MCF 10A (cell line): ENCODE results near the gene ZNF768. TPM values are rescaled to one million over a fixed set of nuclear protein-coding genes. Genes with fewer than 3 reads are reported as not detected.

Source experiments
- BruUV-seq: library from RNA; stranded (reverse); fragments of 400-500 nt; replicated peaks from 2 replicates; lab custom pipeline; 2021; lab: Mats Ljungman, UMichigan
- CTCF ChIA-PET: fragments of 300-600 bp; sonication (Branson Sonifier 250); formaldehyde crosslinking; extraction: SDS; loops from one replicate; lab custom pipeline; 2021; ENCODE audit warnings: antibody characterized with exemption, inconsistent platforms; lab: Yijun Ruan, JAX
- POLR2A ChIA-PET: fragments of 300-600, 350-650 bp; sonication (Branson Sonifier 250); formaldehyde crosslinking; extraction: SDS; loops from one replicate; lab custom pipeline; 2020; ENCODE audit warnings: antibody characterized with exemption, inconsistent platforms; lab: Yijun Ruan, JAX
- DNase-seq: peaks from one replicate; pipeline ENCODE4 v3.0.0-alpha.2; 2018; ENCODE audit not compliant: unreplicated experiment
- H3K27ac Mint-ChIP-seq: one replicate; pipeline ENCODE4 v1.8.0; 2022; ENCODE audit warnings: mild to moderate bottlenecking, low read depth, mixed read lengths; ENCODE audit not compliant: unreplicated experiment
- H3K27me3 Mint-ChIP-seq: one replicate; pipeline ENCODE4 v1.8.0; 2022; ENCODE audit warnings: mixed read lengths; ENCODE audit not compliant: insufficient read depth, unreplicated experiment
- H3K36me3 Mint-ChIP-seq: one replicate; pipeline ENCODE4 v1.8.0; 2022; ENCODE audit warnings: mild to moderate bottlenecking, moderate library complexity, mixed read lengths; ENCODE audit not compliant: insufficient read depth, unreplicated experiment
- H3K4me1 Mint-ChIP-seq: one replicate; pipeline ENCODE4 v1.8.0; 2022; ENCODE audit warnings: mixed read lengths; ENCODE audit not compliant: insufficient read depth, unreplicated experiment
- H3K4me3 Mint-ChIP-seq: one replicate; pipeline ENCODE4 v1.8.0; 2022; ENCODE audit warnings: mild to moderate bottlenecking, moderate library complexity, mixed read lengths; ENCODE audit not compliant: unreplicated experiment
- H3K9me3 Mint-ChIP-seq: one replicate; pipeline ENCODE4 v1.8.0; 2022; ENCODE audit warnings: mixed read lengths; ENCODE audit not compliant: unreplicated experiment
- CTCF ChIP-seq: fragments of 200-600 bp; IDR thresholded peaks from one replicate; pipeline ENCODE4 v1.8.0; 2022; ENCODE audit warnings: antibody characterized with exemption, mild to moderate bottlenecking; ENCODE audit not compliant: unreplicated experiment
- intact Hi-C: fragments of 100-400 bp; cut with micrococcal nuclease; formaldehyde crosslinking; loops from 2 replicates; pipeline ENCODE4 v1.14.1; 2022
- total RNA-seq: library from RNA; stranded (reverse); gene quantifications from 2 replicates; pipeline ENCODE4 v1.2.3, GENCODE V29; 2022

Gene ZNF768
- total RNA-seq, 1 experiment from 2014 or later: 39.3 TPM

DNA sequence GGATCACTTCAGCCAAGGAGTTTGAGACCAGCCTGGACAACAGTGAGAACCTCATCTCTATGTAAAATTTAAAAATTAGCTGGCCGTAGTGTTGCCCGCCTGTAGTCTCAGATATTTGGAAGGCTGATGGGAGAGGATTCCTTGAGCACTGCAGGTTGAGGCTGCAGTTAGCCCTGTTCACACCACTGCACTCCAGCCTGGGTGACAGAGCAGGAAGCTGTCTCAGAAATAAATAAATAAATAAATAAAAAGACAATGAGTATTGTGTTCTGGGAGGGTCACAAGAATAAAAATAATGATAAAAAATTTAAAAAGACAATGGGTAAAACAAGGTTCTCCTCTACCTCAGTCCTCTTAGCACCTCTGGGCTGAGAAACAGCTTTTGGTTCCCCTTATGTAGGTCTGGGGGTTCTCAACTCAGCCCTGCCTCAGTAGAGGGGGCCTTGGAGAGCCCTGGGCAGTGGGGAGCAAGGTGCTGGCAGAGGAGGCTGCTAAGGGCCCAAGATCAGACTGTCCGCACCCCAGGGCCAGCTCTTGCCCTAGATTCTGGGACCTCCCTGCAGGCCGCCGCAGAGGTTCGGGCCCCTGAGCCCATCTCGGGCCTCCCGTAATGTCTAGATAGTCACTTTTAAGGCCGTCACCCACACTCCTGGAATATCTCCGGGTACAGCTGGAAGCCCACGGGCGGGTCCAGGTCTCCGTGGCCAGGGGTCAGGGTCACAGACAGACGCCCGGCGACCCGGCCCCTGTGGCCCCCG, 28.4 kb upstream of the ZNF768 start:
- CTCF ChIA-PET: interaction anchor here (0.6 to 1.7 kb wide), 4 partner anchors 14 to 135 kb away, joined by 3 to 6 read pairs (median 4); partner anchors contain the start of gene DCTPP1

GRCh38 chr16:30553393-30553899, 27.1 kb upstream of the ZNF768 start:
- Mint-ChIP-seq H3K4me1 (peaks cover 5% of the 10 kb centered on the region), H3K36me3 (peaks cover 32% of the 10 kb centered on the region), H3K9me3 (no peaks in the 10 kb centered on the region), H3K4me3 (no peak overlapping the region), H3K27me3 (no peaks in the 10 kb centered on the region), H3K27ac (no peak overlapping the region)
- POLR2A ChIA-PET: no interaction called here
- no peak for TF ChIP-seq CTCF
- intact Hi-C loops: no loop called here
- DNase-seq: no peak
- no TSS peak for BruUV-seq
- CTCF ChIA-PET: interaction anchor here (1.0 to 1.7 kb wide), 3 partner anchors 17 to 124 kb away, joined by 3 to 6 read pairs (median 5); partner anchors contain the start of gene DCTPP1

More for the DNA sequence above, 28.4 kb upstream of the ZNF768 start:
- no peaks in the 10 kb centered on the region for H3K9me3 Mint-ChIP-seq
- H3K27ac Mint-ChIP-seq: no peak overlapping the region
- no TSS peak for BruUV-seq
- intact Hi-C loops: no loop called here
- TF ChIP-seq CTCF: no peak
- no peak overlapping the region for H3K4me3 Mint-ChIP-seq
- DNase-seq: no peak
- H3K4me1 Mint-ChIP-seq: peaks cover 5% of the 10 kb centered on the region
- POLR2A ChIA-PET: interaction anchor here (0.7 to 1.0 kb wide), 4 partner anchors 18 to 125 kb away, joined by 3 to 5 read pairs (median 4); partner anchors contain the start of genes DCTPP1 and ZNF785
- peaks cover 32% of the 10 kb centered on the region for H3K36me3 Mint-ChIP-seq
- H3K27me3 Mint-ChIP-seq: no peaks in the 10 kb centered on the region

DNA sequence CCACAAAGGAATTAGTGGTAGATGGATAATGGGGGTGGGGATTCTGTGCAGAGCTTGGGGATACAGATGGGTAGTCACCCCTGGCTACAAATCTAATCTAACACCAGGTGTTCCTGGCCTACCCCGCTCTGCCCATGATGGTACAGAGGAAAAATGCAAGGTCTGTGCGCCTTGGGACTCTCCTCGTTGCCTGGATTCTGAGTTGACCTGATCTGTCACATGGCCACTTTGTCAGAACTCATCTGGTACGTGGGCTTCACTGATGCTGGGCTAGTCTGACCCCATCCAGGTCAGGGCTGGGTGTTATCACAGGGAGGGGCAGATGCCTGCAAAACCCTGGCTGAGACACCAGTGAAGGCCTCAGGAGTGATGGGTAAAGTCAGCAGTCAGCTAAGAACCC, 26.6 kb upstream of the ZNF768 start:
- no peak for TF ChIP-seq CTCF
- peaks cover 5% of the 10 kb centered on the region for H3K4me1 Mint-ChIP-seq
- ChIA-PET POLR2A (no interaction called here), CTCF (interaction anchor here (1.0 to 1.2 kb wide), 2 partner anchors 17 to 123 kb away, joined by 3 to 5 read pairs; partner anchors contain the start of gene DCTPP1)
- H3K36me3 Mint-ChIP-seq: peaks cover 32% of the 10 kb centered on the region
- DNase-seq: no peak
- no peak overlapping the region for H3K27ac Mint-ChIP-seq
- BruUV-seq: no TSS peak
- no peaks in the 10 kb centered on the region for H3K9me3 Mint-ChIP-seq
- H3K27me3 Mint-ChIP-seq: no peaks in the 10 kb centered on the region
- no peak overlapping the region for H3K4me3 Mint-ChIP-seq
- intact Hi-C loops: no loop called here

- intact Hi-C loops: no loop called here
- H3K9me3 Mint-ChIP-seq: no peaks in the 10 kb centered on the region
- H3K36me3 Mint-ChIP-seq: peaks cover 29% of the 10 kb centered on the region
- BruUV-seq: no TSS peak
- POLR2A ChIA-PET: interaction anchor here (0.7 kb wide), 1 partner anchor 10 kb away, joined by 3 read pairs; no protein-coding TSS in a partner anchor
- H3K27me3 Mint-ChIP-seq: no peaks in the 10 kb centered on the region
- no peak overlapping the region for H3K27ac Mint-ChIP-seq
- no peak overlapping the region for H3K4me3 Mint-ChIP-seq
- peaks cover 5% of the 10 kb centered on the region for H3K4me1 Mint-ChIP-seq
- TF ChIP-seq CTCF: no peak
- no peak for DNase-seq
- CTCF ChIA-PET: interaction anchor here (0.6 to 1.4 kb wide), 4 partner anchors 64 to 122 kb away, joined by 3 to 5 read pairs (median 4); partner anchors contain the start of gene DCTPP1
Observed at GRCh38 chr16:30551781-30552180, 25.4 kb upstream of the ZNF768 start.
